ENCODE data around the gene CD180.

CD180 gene

GRCh38 chr5:67188274-67189078 is 8.1 kb downstream of the CD180 start:
- Histone ChIP-seq H3K9me3 (ENCODE audit: control insufficient read depth, insufficient read depth, low read depth, low read length) (peaks cover 5% of the 10 kb centered on the region), H3K27me3 (ENCODE audit: control insufficient read depth, insufficient read depth, low read length) (no peaks in the 10 kb centered on the region), H3K36me3 (ENCODE audit: control insufficient read depth, insufficient read depth, low read length) (no peaks in the 10 kb centered on the region), H3K4me1 (ENCODE audit: control insufficient read depth, insufficient read depth, low read length) (peaks cover 12% of the 10 kb centered on the region; the same call in 1 of the 2 replicates), H3K9ac (ENCODE audit: low read length) (no peak overlapping the region), H3K4me3 (ENCODE audit: low read depth, low read length) (no peak overlapping the region), H3K27ac (ENCODE audit: low read depth, low read length) (no peak overlapping the region)

GRCh38 chr5:67187006-67187715 is 9.4 kb downstream of the CD180 start:
- Histone ChIP-seq H3K4me1 (ENCODE audit: control insufficient read depth, insufficient read depth, low read length) (peaks cover 23% of the 10 kb centered on the region), H3K9ac (ENCODE audit: low read length) (no peak overlapping the region), H3K27ac (ENCODE audit: low read depth, low read length) (no peak overlapping the region), H3K9me3 (ENCODE audit: control insufficient read depth, insufficient read depth, low read depth, low read length) (peaks cover under 1% of the 10 kb centered on the region; the same call in 1 of the 2 replicates), H3K27me3 (ENCODE audit: control insufficient read depth, insufficient read depth, low read length) (no peaks in the 10 kb centered on the region), H3K36me3 (ENCODE audit: control insufficient read depth, insufficient read depth, low read length) (no peaks in the 10 kb centered on the region), H3K4me3 (ENCODE audit: low read depth, low read length) (no peak overlapping the region)

GRCh38 chr5:67183859-67184258 is 12.7 kb downstream of the CD180 start:
- H3K27me3 ChIP-seq (ENCODE audit: control insufficient read depth, insufficient read depth, low read length): no peaks in the 10 kb centered on the region
- no peaks in the 10 kb centered on the region for H3K36me3 ChIP-seq (ENCODE audit: control insufficient read depth, insufficient read depth, low read length)
- H3K4me1 ChIP-seq (ENCODE audit: control insufficient read depth, insufficient read depth, low read length): peaks cover 21% of the 10 kb centered on the region
- H3K4me3 ChIP-seq (ENCODE audit: low read depth, low read length): no peak overlapping the region
- H3K9ac ChIP-seq (ENCODE audit: low read length): no peak overlapping the region
- H3K27ac ChIP-seq (ENCODE audit: low read depth, low read length): no peak overlapping the region
- H3K9me3 ChIP-seq (ENCODE audit: control insufficient read depth, insufficient read depth, low read depth, low read length): no peaks in the 10 kb centered on the region

- Histone ChIP-seq H3K36me3 (ENCODE audit: control insufficient read depth, insufficient read depth, low read length) (no peaks in the 10 kb centered on the region), H3K27me3 (ENCODE audit: control insufficient read depth, insufficient read depth, low read length) (no peaks in the 10 kb centered on the region), H3K4me3 (ENCODE audit: low read depth, low read length) (no peak overlapping the region), H3K27ac (ENCODE audit: low read depth, low read length) (no peak overlapping the region), H3K9ac (ENCODE audit: low read length) (no peak overlapping the region), H3K9me3 (ENCODE audit: control insufficient read depth, insufficient read depth, low read depth, low read length) (no peaks in the 10 kb centered on the region; the same call in 1 of the 2 replicates), H3K4me1 (ENCODE audit: control insufficient read depth, insufficient read depth, low read length) (peaks cover 21% of the 10 kb centered on the region)
Observed at GRCh38 chr5:67182301-67182790, 14.3 kb downstream of the CD180 start.

- Histone ChIP-seq H3K9ac (ENCODE audit: low read length) (no peak overlapping the region), H3K9me3 (ENCODE audit: control insufficient read depth, insufficient read depth, low read depth, low read length) (peaks cover 4% of the 10 kb centered on the region), H3K27me3 (ENCODE audit: control insufficient read depth, insufficient read depth, low read length) (no peaks in the 10 kb centered on the region), H3K27ac (ENCODE audit: low read depth, low read length) (no peak overlapping the region), H3K4me3 (ENCODE audit: low read depth, low read length) (no peak overlapping the region), H3K4me1 (ENCODE audit: control insufficient read depth, insufficient read depth, low read length) (peaks cover 21% of the 10 kb centered on the region), H3K36me3 (ENCODE audit: control insufficient read depth, insufficient read depth, low read length) (no peaks in the 10 kb centered on the region)
Observed at GRCh38 chr5:67181648-67182221, 14.9 kb downstream of the CD180 start.

GRCh38 chr5:67179697-67180361 is 16.8 kb downstream of the CD180 start:
- H3K4me3 ChIP-seq (ENCODE audit: low read depth, low read length): no peak overlapping the region
- no peak overlapping the region for H3K9ac ChIP-seq (ENCODE audit: low read length)
- H3K27ac ChIP-seq (ENCODE audit: low read depth, low read length): no peak overlapping the region
- no peaks in the 10 kb centered on the region for H3K36me3 ChIP-seq (ENCODE audit: control insufficient read depth, insufficient read depth, low read length)
- peaks cover 21% of the 10 kb centered on the region for H3K4me1 ChIP-seq (ENCODE audit: control insufficient read depth, insufficient read depth, low read length)
- peaks cover 9% of the 10 kb centered on the region for H3K9me3 ChIP-seq (ENCODE audit: control insufficient read depth, insufficient read depth, low read depth, low read length)
- no peaks in the 10 kb centered on the region for H3K27me3 ChIP-seq (ENCODE audit: control insufficient read depth, insufficient read depth, low read length)

GRCh38 chr5:67178966-67179365 is 17.6 kb downstream of the CD180 start:
- no peaks in the 10 kb centered on the region for H3K27me3 ChIP-seq (ENCODE audit: control insufficient read depth, insufficient read depth, low read length)
- no peak overlapping the region for H3K4me3 ChIP-seq (ENCODE audit: low read depth, low read length)
- peaks cover 21% of the 10 kb centered on the region for H3K4me1 ChIP-seq (ENCODE audit: control insufficient read depth, insufficient read depth, low read length)
- H3K36me3 ChIP-seq (ENCODE audit: control insufficient read depth, insufficient read depth, low read length): no peaks in the 10 kb centered on the region
- no peak overlapping the region for H3K9ac ChIP-seq (ENCODE audit: low read length)
- peaks cover 9% of the 10 kb centered on the region for H3K9me3 ChIP-seq (ENCODE audit: control insufficient read depth, insufficient read depth, low read depth, low read length)
- H3K27ac ChIP-seq (ENCODE audit: low read depth, low read length): no peak overlapping the region

- Histone ChIP-seq H3K27ac (ENCODE audit: low read depth, low read length) (no peak overlapping the region), H3K36me3 (ENCODE audit: control insufficient read depth, insufficient read depth, low read length) (no peaks in the 10 kb centered on the region), H3K9me3 (ENCODE audit: control insufficient read depth, insufficient read depth, low read depth, low read length) (peaks cover 9% of the 10 kb centered on the region), H3K9ac (ENCODE audit: low read length) (no peak overlapping the region), H3K4me3 (ENCODE audit: low read depth, low read length) (no peak overlapping the region), H3K27me3 (ENCODE audit: control insufficient read depth, insufficient read depth, low read length) (no peaks in the 10 kb centered on the region), H3K4me1 (ENCODE audit: control insufficient read depth, insufficient read depth, low read length) (peaks cover 19% of the 10 kb centered on the region)
Observed at GRCh38 chr5:67178085-67178484, 18.5 kb downstream of the CD180 start.

GRCh38 chr5:67176936-67177335 is 19.7 kb downstream of the CD180 start:
- Histone ChIP-seq H3K9me3 (ENCODE audit: control insufficient read depth, insufficient read depth, low read depth, low read length) (peaks cover 9% of the 10 kb centered on the region), H3K4me1 (ENCODE audit: control insufficient read depth, insufficient read depth, low read length) (peaks cover 8% of the 10 kb centered on the region), H3K27ac (ENCODE audit: low read depth, low read length) (no peak overlapping the region), H3K27me3 (ENCODE audit: control insufficient read depth, insufficient read depth, low read length) (no peaks in the 10 kb centered on the region), H3K36me3 (ENCODE audit: control insufficient read depth, insufficient read depth, low read length) (no peaks in the 10 kb centered on the region), H3K4me3 (ENCODE audit: low read depth, low read length) (no peak overlapping the region), H3K9ac (ENCODE audit: low read length) (no peak overlapping the region)

- H3K27ac ChIP-seq (ENCODE audit: low read depth, low read length): no peak overlapping the region
- H3K9me3 ChIP-seq (ENCODE audit: control insufficient read depth, insufficient read depth, low read depth, low read length): peaks cover 9% of the 10 kb centered on the region
- no peaks in the 10 kb centered on the region for H3K36me3 ChIP-seq (ENCODE audit: control insufficient read depth, insufficient read depth, low read length)
- H3K27me3 ChIP-seq (ENCODE audit: control insufficient read depth, insufficient read depth, low read length): no peaks in the 10 kb centered on the region
- no peaks in the 10 kb centered on the region for H3K4me1 ChIP-seq (ENCODE audit: control insufficient read depth, insufficient read depth, low read length)
- H3K4me3 ChIP-seq (ENCODE audit: low read depth, low read length): no peak overlapping the region
- H3K9ac ChIP-seq (ENCODE audit: low read length): no peak overlapping the region
Observed at GRCh38 chr5:67173959-67174358, 22.6 kb downstream of the CD180 start.

Measured in HUES6 (cell line).